Nephron (organoid): ENCODE results near the gene FEM1A.

Source experiments
- H3K27ac Mint-ChIP-seq, 3 experiments: 2 replicates each; pipeline ENCODE4 v1.8.0; 2020; ENCODE audit warnings: mixed read lengths in 3 of 3, mild to moderate bottlenecking in 2 of 3, moderate library complexity in 1 of 3
- H3K27me3 Mint-ChIP-seq: 2 replicates; pipeline ENCODE4 v1.8.0; 2021; ENCODE audit warnings: low read depth, mild to moderate bottlenecking, moderate library complexity, mixed read lengths
- H3K36me3 Mint-ChIP-seq: 2 replicates; pipeline ENCODE4 v1.8.0; 2020; ENCODE audit warnings: low read depth, mixed read lengths
- H3K4me1 Mint-ChIP-seq: 2 replicates; pipeline ENCODE4 v1.8.0; 2020; ENCODE audit warnings: mixed read lengths
- H3K4me3 Mint-ChIP-seq, 3 experiments: 2 replicates each; pipeline ENCODE4 v1.8.0; 2020; ENCODE audit warnings: mild to moderate bottlenecking in 3 of 3, mixed read lengths in 3 of 3, moderate library complexity in 2 of 3
- H3K9me3 Mint-ChIP-seq: 2 replicates; pipeline ENCODE4 v1.8.0; 2020; ENCODE audit warnings: mixed read lengths
- CTCF ChIP-seq, 3 experiments: fragments of 200-600 bp; sonication (generic); IDR thresholded peaks; one replicate each; pipeline ENCODE4 v1.5.0; 2021; ENCODE audit warnings: antibody characterized with exemption in 3 of 3; ENCODE audit not compliant: unreplicated experiment in 3 of 3

FEM1A gene

GRCh38 chr19:4768934-4769777, 22.4 kb upstream of the FEM1A start:
- Mint-ChIP-seq H3K27me3 (peaks cover 33% of the 10 kb centered on the region), H3K4me3 (peak overlapping the region in 1 of 3 experiments; percentile 40), H3K9me3 (no peaks in the 10 kb centered on the region), H3K36me3 (no peaks in the 10 kb centered on the region), H3K27ac (no peak overlapping the region), H3K4me1 (peaks cover 4% of the 10 kb centered on the region)
- TF ChIP-seq CTCF (IDR thresholded peaks at IDR 0.05; ENCODE audit: unreplicated experiment in 3 of 3) = no peak

- H3K27ac Mint-ChIP-seq = no peak overlapping the region
- no peaks in the 10 kb centered on the region for H3K9me3 Mint-ChIP-seq
- H3K27me3 Mint-ChIP-seq = peaks cover 52% of the 10 kb centered on the region
- H3K4me1 Mint-ChIP-seq = peaks cover 4% of the 10 kb centered on the region
- H3K36me3 Mint-ChIP-seq = no peaks in the 10 kb centered on the region
- TF ChIP-seq CTCF (IDR thresholded peaks at IDR 0.05; ENCODE audit: unreplicated experiment in 3 of 3) = no peak
- no peak overlapping the region for H3K4me3 Mint-ChIP-seq
Observed at GRCh38 chr19:4772566-4772965, 19.0 kb upstream of the FEM1A start.

- Mint-ChIP-seq H3K4me1 (peaks cover 4% of the 10 kb centered on the region), H3K27me3 (peaks cover 52% of the 10 kb centered on the region), H3K4me3 (no peak overlapping the region), H3K9me3 (no peaks in the 10 kb centered on the region), H3K36me3 (no peaks in the 10 kb centered on the region), H3K27ac (no peak overlapping the region)
- TF ChIP-seq CTCF (IDR thresholded peaks at IDR 0.05; ENCODE audit: unreplicated experiment in 3 of 3) = no peak
Observed at GRCh38 chr19:4773047-4773640, 18.4 kb upstream of the FEM1A start.

- H3K9me3 Mint-ChIP-seq = no peaks in the 10 kb centered on the region
- peaks cover 55% of the 10 kb centered on the region for H3K27me3 Mint-ChIP-seq
- H3K27ac Mint-ChIP-seq = no peak overlapping the region
- no peaks in the 10 kb centered on the region for H3K36me3 Mint-ChIP-seq
- no peak for TF ChIP-seq CTCF (IDR thresholded peaks at IDR 0.05; ENCODE audit: unreplicated experiment in 3 of 3)
- H3K4me3 Mint-ChIP-seq = no peak overlapping the region
- H3K4me1 Mint-ChIP-seq = peaks cover 4% of the 10 kb centered on the region
Observed at GRCh38 chr19:4774136-4774535, 17.4 kb upstream of the FEM1A start.

- Mint-ChIP-seq H3K4me1 (no peaks in the 10 kb centered on the region), H3K9me3 (no peaks in the 10 kb centered on the region), H3K4me3 (no peak overlapping the region), H3K36me3 (no peaks in the 10 kb centered on the region), H3K27me3 (peaks cover 49% of the 10 kb centered on the region), H3K27ac (no peak overlapping the region)
- TF ChIP-seq CTCF (IDR thresholded peaks at IDR 0.05; ENCODE audit: unreplicated experiment in 3 of 3) = no peak
Observed at GRCh38 chr19:4775627-4776152, 15.8 kb upstream of the FEM1A start.
